GM12872 (cell line): ENCODE data around the gene ZNF19.

ENCODE experiments used
- CTCF ChIP-seq: IDR thresholded peaks from 3 replicates; pipeline ENCODE4 v1.5.1; 2011; ENCODE audit warnings: low read depth, mild to moderate bottlenecking, low read length, moderate library complexity; ENCODE audit not compliant: insufficient read depth

The ZNF19 gene

GRCh38 chr16:71501547-71501946 lies 12.4 kb upstream of the ZNF19 start:
- peak; percentile 39 for TF ChIP-seq CTCF

- TF ChIP-seq CTCF, result no peak
Observed at GRCh38 chr16:71500964-71501363, 11.8 kb upstream of the ZNF19 start.

- peak; percentile 71 for TF ChIP-seq CTCF
Observed at GRCh38 chr16:71499775-71500364, 10.7 kb upstream of the ZNF19 start.

GRCh38 chr16:71498031-71498430 lies 8.9 kb upstream of the ZNF19 start:
- no peak for TF ChIP-seq CTCF

- no peak for TF ChIP-seq CTCF
Observed at GRCh38 chr16:71493213-71493612, 4.1 kb upstream of the ZNF19 start.

GRCh38 chr16:71492786-71493185 lies 3.7 kb upstream of the ZNF19 start:
- no peak for TF ChIP-seq CTCF

DNA sequence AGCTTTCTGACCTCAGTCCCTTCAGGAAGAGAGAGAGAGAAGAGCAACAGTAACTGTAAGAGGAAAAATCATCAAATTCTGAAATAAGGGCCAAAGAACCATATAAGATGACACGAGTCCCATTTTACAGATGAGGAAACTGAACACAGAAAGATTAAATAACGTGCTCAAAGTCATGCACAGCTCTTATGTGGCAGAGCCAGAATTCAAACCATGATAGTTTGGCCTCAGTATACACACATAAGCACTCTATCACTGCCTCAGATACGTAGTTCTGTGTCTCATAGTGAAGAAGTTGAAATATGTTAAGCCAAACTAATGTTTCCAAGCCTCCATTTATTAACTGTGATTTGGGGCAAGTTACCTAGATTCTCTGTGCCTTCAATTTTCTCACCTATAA lies 1.9 kb upstream of the ZNF19 start:
- TF ChIP-seq CTCF, result no peak
